HG03460 (cell line): ENCODE data around the gene AAMP.
"Not testable (repeated sequence)": the region's sequence is repeated elsewhere in the genome, so short reads cannot be mapped to it uniquely, and the experiment has no call there.

Experiments
- ATAC-seq: cut with Tn5 transposase; IDR thresholded peaks from one replicate; pipeline ENCODE4 v1.9.1; 2021; ENCODE audit not compliant: unreplicated experiment

Gene AAMP

DNA sequence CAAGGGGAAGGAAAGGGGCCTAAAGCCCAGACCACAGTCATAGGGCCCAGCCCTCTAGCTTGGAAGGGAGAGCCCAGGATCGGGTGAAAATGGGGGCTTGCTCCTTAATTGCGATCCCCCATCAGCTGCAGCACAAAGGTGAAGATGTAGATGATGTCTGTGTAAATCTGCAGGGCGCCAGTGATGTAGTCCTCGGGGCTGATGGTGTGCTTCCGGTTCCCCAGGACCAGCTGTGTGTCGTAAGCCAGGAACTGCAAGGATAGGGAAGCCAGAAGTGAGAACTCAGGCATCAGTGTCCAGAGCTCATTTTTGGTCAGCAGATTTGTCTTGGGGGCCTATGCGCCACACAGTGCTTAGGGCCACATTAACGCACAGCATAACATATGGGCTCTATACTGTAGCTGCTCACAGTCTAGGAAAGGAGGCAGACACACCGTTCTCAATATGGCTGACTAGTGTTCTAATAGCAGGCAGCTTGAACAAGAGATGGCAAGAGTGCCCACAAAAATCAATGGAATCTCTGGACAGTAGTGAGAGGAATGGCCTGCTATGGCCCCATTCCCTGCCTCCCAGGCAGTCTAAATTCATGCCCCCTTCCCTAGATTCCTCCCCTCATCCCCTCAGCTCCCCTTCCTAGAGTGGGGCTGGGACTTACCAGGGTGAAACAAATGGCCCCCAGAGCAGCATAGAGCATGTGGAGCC lies 5.6 kb upstream of the AAMP start:
- no peak for ATAC-seq

DNA sequence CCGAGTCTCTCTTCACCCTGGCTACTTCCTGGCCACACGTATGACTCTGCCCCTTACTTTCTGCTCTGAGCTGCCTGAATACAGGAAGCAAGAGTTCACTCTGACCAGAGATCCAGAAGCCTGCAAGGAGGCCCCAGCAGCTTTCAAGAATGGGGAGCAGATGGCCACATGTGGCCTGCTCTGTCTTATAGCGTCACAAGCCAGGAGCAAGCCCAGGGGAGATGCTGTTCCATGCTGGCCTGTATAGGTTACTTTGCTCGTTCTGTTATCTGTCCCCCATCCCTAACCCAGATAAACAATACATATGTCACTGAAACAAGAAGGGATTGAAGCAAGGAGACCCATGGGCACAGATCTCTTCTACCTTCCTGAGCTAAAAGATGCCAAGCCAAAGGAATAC lies 4.6 kb upstream of the AAMP start:
- no peak for ATAC-seq

- ATAC-seq = no peak
Observed at GRCh38 chr2:218273908-218274249, 3.9 kb upstream of the AAMP start.

DNA sequence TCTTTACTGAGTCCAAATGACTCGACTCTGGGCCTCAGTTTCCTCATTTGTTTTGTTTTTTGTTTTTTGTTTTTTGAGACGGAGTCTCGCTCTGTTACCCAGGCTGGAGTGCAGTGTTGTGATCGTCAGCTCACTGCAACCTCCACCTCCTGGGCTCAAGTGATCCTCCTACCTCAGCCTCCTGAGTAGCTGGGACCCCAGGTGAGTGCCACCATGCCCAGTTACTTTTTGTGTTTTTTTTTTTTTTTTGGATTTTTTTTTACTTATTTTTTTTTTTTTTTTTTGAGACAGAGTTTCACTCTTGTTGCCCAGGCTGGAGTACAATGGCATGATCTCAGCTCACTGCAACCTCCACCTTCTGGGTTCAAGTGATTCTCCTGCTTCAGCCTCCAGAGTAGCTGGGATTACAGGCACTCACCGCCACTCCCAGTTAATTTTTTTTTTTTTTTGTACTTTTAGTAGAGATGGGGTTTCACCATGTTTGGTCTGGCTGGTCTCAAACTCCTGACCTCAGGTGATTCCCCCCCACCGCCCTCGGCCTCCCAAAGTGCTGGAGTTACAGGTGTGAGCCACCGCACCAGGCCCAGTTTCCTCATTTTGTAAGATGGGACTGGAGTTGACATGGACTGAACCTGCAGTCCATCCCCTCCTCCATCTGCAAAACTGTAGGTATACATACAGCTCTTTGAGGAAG lies 3.4 kb upstream of the AAMP start:
- not testable (repeated sequence) for ATAC-seq

DNA sequence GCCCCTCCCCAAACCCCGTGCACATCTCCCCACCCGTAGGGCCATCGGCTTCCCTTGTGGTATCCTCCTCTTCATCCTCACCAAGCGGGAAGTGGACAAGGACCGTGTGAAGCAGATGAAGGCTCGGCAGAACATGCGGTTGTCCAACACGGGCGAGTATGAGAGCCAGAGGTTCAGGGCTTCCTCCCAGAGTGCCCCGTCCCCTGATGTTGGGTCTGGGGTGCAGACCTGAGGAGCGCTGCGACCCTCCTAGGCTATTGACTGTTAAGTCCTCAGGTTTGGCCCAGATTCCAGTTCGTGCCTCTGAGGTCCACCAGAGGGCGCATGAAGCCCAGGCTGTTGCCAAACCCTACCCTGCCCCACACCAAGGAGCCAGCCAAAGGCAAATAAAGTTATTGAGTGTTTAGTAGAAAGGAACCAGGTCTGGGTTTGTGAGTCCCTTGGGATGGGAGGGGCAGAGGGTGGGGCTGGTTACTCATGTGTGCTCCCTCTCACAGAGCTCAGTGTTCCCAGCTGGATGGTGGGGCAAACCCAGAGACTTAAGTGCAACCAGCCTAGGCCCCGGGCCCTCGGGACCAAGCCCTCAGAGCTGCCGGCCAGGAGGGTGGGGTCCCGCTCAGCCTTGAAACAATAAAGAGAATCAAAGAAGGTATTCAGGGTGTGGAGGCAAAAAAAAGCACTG lies 2.7 kb upstream of the AAMP start:
- ATAC-seq = peak; percentile 21

GRCh38 chr2:218271865-218272530 lies 2.1 kb upstream of the AAMP start:
- ATAC-seq = no peak

DNA sequence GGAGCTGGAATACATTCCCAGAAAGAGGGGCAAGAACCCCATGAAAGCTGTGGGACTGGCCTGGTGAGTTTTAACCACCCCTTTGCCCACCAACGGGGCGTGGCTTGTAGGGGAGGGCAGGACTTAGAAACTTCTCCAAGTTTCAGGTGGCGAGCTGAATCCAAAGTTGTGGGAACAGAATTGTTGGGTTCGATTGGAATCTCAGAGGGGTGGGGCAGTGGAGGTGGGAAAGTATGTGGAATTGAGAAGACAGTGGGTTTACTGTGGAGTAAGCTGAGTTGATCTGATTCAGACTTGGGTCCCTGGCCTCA lies 1.5 kb upstream of the AAMP start:
- no peak for ATAC-seq

DNA sequence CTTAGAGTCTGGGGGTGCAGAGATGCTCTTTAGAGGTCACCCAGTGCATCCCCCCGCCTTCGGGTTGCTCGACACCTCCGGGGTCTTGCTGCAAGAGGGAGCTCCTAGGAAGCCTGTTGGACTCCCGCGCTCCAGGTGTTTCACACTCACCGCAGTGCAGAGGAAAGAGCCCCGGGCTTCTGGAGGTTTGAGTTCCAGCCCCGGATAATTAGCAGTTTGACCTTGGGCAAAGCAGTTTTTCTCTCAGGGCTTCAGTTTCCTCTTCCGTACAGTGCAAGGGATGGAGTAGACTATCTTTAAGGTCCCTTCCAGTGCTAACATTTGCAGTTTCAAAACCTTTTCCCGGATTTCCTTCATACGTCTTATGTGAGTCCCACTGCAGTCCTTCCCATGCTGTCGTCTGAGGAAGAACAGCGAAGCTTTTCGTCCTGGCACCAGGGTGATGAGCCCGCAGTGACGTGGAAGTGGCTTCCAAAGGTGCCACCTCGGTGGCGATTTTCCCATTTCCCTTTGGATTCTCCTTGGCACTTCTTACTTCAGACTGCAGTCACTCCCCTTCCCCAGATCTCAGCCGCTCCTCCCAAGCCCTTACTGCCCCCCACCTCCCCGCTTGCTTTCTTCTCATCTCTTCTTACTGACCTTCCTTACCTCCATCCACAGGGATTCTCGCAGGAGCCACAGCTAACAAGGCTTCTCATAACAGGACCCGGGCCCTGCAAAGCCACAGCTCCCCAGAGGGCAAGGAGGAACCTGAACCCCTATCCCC lies 967 bp upstream of the AAMP start:
- no peak for ATAC-seq

DNA sequence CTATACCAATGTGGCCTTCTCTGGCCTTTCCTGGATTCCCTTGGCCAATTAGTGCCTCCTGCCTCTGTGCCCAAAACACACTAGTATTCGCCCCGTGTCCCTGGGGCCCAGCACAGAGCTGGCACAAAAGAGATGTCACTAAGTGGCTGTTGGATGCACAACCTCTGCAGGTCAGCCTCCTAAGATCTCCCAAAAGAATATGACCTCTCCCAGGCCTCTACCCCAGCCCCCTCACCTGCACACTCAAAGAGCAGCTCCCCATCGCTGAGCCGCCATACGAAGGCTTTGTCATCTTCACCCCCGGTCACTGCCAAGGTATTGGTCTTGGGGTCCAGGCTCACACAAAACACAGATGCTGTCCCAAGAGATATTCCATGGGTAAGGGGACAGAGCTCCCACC lies 2.7 kb downstream of the AAMP start:
- ATAC-seq = no peak

GRCh38 chr2:218266316-218266979 lies 3.5 kb downstream of the AAMP start:
- no peak for ATAC-seq

GRCh38 chr2:218265626-218266025 lies 4.3 kb downstream of the AAMP start:
- ATAC-seq = no peak

DNA sequence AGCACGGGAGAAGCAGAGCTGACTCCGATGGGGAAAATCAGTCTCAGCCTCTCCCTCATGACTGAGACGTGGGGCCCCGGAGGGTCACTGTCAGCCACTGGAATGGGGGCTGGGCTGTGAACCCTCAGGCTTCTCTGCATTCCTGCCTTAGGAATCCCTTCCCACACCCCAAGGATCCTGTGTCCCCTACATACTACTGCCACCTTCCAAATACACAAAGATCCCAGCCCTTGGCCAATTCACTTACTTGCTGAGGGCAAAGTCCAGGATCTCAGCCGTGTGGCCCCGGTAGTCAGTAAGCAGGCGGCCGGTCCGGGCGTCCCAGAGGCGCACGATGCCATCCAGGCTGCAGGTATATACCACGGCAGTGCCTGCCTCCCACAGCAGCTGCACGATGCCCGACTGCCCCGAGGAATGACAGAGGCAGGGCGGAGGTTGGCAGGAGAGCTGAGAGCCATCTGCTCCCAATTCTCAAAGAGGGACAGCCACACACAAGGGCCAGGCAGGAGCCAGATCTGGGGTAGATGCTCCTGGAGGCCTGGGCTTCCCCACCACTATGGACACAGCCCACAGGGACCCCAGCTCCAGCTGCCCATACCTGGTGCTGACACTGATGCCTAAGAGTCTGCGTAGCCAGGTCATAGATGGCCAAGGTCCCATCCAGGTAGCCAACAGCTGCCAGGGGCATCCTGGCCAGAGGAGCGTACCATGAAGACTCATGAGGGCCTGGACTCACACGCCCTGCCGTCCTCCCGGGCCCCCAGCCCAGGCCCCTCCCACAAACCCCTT lies 5.0 kb downstream of the AAMP start:
- no peak for ATAC-seq

- no peak for ATAC-seq
Observed at GRCh38 chr2:218263817-218264641, 5.9 kb downstream of the AAMP start.

DNA sequence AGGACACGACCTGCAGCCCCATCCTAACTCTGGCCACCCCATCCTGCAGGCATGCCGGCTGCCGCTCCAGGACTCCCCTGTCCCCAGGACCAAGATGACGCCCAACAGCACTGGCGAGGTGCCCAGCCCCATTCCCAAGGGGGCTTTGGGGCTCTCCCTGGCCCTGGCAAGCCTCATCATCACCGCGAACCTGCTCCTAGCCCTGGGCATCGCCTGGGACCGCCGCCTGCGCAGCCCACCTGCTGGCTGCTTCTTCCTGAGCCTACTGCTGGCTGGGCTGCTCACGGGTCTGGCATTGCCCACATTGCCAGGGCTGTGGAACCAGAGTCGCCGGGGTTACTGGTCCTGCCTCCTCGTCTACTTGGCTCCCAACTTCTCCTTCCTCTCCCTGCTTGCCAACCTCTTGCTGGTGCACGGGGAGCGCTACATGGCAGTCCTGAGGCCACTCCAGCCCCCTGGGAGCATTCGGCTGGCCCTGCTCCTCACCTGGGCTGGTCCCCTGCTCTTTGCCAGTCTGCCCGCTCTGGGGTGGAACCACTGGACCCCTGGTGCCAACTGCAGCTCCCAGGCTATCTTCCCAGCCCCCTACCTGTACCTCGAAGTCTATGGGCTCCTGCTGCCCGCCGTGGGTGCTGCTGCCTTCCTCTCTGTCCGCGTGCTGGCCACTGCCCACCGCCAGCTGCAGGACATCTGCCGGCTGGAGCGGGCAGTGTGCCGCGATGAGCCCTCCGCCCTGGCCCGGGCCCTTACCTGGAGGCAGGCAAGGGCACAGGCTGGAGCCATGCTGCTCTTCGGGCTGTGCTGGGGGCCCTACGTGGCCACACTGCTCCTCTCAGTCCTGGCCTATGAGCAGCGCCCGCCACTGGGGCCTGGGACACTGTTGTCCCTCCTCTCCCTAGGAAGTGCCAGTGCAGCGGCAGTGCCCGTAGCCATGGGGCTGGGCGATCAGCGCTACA lies 7.0 kb downstream of the AAMP start:
- ATAC-seq = no peak

DNA sequence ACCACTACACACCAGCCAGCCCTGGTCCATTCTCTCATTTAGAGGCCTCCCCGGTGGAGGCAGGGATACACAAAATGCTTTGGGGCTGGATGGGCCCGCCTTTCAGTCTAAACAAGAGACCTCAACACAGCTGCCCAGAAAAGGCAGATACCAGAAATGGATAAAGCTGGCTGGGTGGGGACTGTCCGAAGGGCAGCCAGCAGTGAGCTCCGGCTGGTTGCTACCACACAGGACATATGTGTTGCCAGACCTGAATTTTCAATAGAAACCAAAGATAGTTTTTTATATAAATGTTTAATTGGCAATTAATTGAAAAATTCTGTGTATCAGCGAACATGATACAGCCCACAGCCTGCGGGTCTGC lies 7.7 kb downstream of the AAMP start:
- no peak for ATAC-seq

DNA sequence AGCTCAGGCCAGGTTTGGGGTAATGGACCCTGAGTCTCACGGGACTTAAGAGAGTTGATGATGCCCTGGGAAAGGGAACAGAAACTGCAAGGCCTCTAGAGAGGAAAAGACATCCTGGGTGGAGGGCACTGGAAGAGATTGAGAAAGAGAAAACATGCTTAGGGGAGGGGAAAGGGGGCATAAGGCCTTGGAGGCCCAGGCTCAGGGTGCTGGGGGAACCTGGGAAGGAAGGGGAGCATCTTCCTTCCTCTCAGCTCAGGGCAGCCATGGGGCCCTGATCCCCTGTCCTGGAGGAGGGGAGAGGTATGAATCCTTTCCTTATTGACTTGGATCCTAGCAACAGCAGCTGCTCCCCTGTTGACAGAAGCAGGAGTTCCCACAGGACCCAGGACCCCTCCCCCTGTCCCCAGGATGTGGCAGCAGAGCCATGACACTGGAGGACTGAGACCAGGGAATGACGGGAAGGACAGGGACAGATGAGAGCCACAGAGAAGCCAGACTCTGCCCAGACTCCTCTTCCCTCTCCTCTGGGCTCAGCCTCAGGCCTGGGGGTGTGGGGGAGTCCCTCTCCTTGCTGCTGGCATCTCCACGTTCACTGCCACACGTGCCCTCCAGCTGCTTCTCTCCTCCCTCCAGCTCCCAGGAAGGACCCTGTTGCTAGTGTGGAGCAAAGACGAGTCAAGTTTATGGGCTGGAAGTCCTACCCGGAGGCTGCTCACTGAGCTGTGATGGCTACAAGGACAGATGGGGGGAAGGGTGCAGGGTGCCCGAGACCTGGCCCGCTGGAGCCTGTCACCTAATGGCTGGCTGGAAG lies 8.3 kb downstream of the AAMP start:
- no peak for ATAC-seq

- no peak for ATAC-seq
Observed at GRCh38 chr2:218260742-218261422, 9.1 kb downstream of the AAMP start, which contains the start of gene GPBAR1. TSS of gene GPBAR1 (plus strand) at chr2:218261015. CDS start at chr2:218262725, 1,710 bp downstream.
